GM19351 (cell line): Measurements from ENCODE around the gene MFSD11.
"Not testable (repeated sequence)": the region's sequence is repeated elsewhere in the genome, so short reads cannot be mapped to it uniquely, and the experiment has no call there.

ENCODE experiments used
- ATAC-seq: cut with Tn5 transposase; IDR thresholded peaks from one replicate; pipeline ENCODE4 v1.9.1; 2021; ENCODE audit warnings: mild to moderate bottlenecking, moderate library complexity; ENCODE audit not compliant: unreplicated experiment

Gene MFSD11

GRCh38 chr17:76707985-76708807, 29.7 kb upstream of the MFSD11 start:
- no peak for ATAC-seq

GRCh38 chr17:76709077-76709950, 28.6 kb upstream of the MFSD11 start:
- no peak for ATAC-seq

- not testable (repeated sequence) for ATAC-seq
Measured at GRCh38 chr17:76709951-76710862, 27.7 kb upstream of the MFSD11 start.

- ATAC-seq: no peak
Measured at GRCh38 chr17:76710863-76711611, 26.9 kb upstream of the MFSD11 start, which contains the start of gene MXRA7. Gene MXRA7, minus strand, starts transcription at chr17:76710965. Its CDS starts 19 bp downstream, at chr17:76710946.

- ATAC-seq: not testable (repeated sequence)
Measured at GRCh38 chr17:76712321-76712720, 25.6 kb upstream of the MFSD11 start.

- ATAC-seq: no peak
Measured at GRCh38 chr17:76713765-76714164, 24.2 kb upstream of the MFSD11 start.

GRCh38 chr17:76714336-76714735, 23.6 kb upstream of the MFSD11 start:
- ATAC-seq: no peak

- no peak for ATAC-seq
Measured at GRCh38 chr17:76714822-76715495, 23.0 kb upstream of the MFSD11 start.

GRCh38 chr17:76715496-76715830, 22.5 kb upstream of the MFSD11 start:
- no peak for ATAC-seq

- no peak for ATAC-seq
Measured at GRCh38 chr17:76716146-76716838, 21.6 kb upstream of the MFSD11 start.

- no peak for ATAC-seq
Measured at GRCh38 chr17:76716839-76717215, 21.1 kb upstream of the MFSD11 start.

GRCh38 chr17:76718516-76718915, 19.4 kb upstream of the MFSD11 start:
- no peak for ATAC-seq

GRCh38 chr17:76720211-76720610, 17.7 kb upstream of the MFSD11 start:
- no peak for ATAC-seq

- ATAC-seq: no peak
Measured at GRCh38 chr17:76720941-76721340, 17.0 kb upstream of the MFSD11 start.

- ATAC-seq: no peak
Measured at GRCh38 chr17:76721463-76721862, 16.5 kb upstream of the MFSD11 start.

GRCh38 chr17:76722279-76722678, 15.6 kb upstream of the MFSD11 start:
- ATAC-seq: no peak

GRCh38 chr17:76722977-76723376, 14.9 kb upstream of the MFSD11 start:
- ATAC-seq: not testable (repeated sequence)

GRCh38 chr17:76723812-76724211, 14.1 kb upstream of the MFSD11 start:
- ATAC-seq: no peak
